H9 (cell line): Measurements from ENCODE around the gene PPP1R12B. TPM values are rescaled to one million over a fixed set of nuclear protein-coding genes. Genes with fewer than 3 reads are reported as not detected.
"Not testable (repeated sequence)": the region's sequence is repeated elsewhere in the genome, so short reads cannot be mapped to it uniquely, and the experiment has no call there.

ENCODE experiments used
- DNase-seq: peaks from one replicate; pipeline ENCODE4 v3.0.0-alpha.2; 2017
- H2AFZ ChIP-seq: one replicate; pipeline ENCODE4 v1.6.1; 2013; ENCODE audit warnings: mild to moderate bottlenecking, low read length, control low read depth, moderate library complexity
- H2AK5ac ChIP-seq: 2 replicates; pipeline ENCODE4 v1.6.1; 2013; ENCODE audit warnings: low read length, control low read depth, mixed read lengths; ENCODE audit not compliant: insufficient read length
- H2BK120ac ChIP-seq: one replicate; pipeline ENCODE4 v1.6.1; 2013; ENCODE audit warnings: low read depth, mild to moderate bottlenecking, low read length, control low read depth, inconsistent platforms; ENCODE audit not compliant: poor library complexity, severe bottlenecking
- H2BK12ac ChIP-seq: 2 replicates; pipeline ENCODE4 v1.6.1; 2013; ENCODE audit warnings: low read length, control low read depth, mixed read lengths, low read depth; ENCODE audit not compliant: insufficient read length
- H2BK15ac ChIP-seq: 2 replicates; pipeline ENCODE4 v1.6.1; 2013; ENCODE audit warnings: low read depth, low read length, control low read depth
- H2BK20ac ChIP-seq: one replicate; pipeline ENCODE4 v1.6.1; 2013; ENCODE audit warnings: low read depth, mild to moderate bottlenecking, low read length, control low read depth, inconsistent platforms; ENCODE audit not compliant: poor library complexity, severe bottlenecking
- H2BK5ac ChIP-seq: 2 replicates; pipeline ENCODE4 v1.6.1; 2013; ENCODE audit warnings: low read length, control low read depth, mixed read lengths; ENCODE audit not compliant: insufficient read length
- H3K14ac ChIP-seq: 2 replicates; pipeline ENCODE4 v1.6.1; 2013; ENCODE audit warnings: low read length, control low read depth; ENCODE audit not compliant: insufficient read depth
- H3K18ac ChIP-seq: 2 replicates; pipeline ENCODE4 v1.6.1; 2013; ENCODE audit warnings: low read depth, mild to moderate bottlenecking, mixed read lengths, low read length, control low read depth; ENCODE audit not compliant: insufficient read length
- H3K23ac ChIP-seq: 2 replicates; pipeline ENCODE4 v1.6.1; 2013; ENCODE audit warnings: low read length, control low read depth, mixed read lengths, low read depth; ENCODE audit not compliant: insufficient read length
- H3K23me2 ChIP-seq: 2 replicates; pipeline ENCODE4 v1.6.1; 2013; ENCODE audit warnings: low read depth, mild to moderate bottlenecking, mixed read lengths, low read length, control low read depth; ENCODE audit not compliant: insufficient read length, poor library complexity, severe bottlenecking
- H3K27ac ChIP-seq: 2 replicates; pipeline ENCODE4 v1.5.1; 2013; ENCODE audit warnings: low read length, control low read depth, mixed read lengths, low read depth; ENCODE audit not compliant: insufficient read length
- H3K27me3 ChIP-seq: 2 replicates; pipeline ENCODE4 v1.6.1; 2013; ENCODE audit warnings: low read length, control low read depth, inconsistent platforms; ENCODE audit not compliant: insufficient read depth
- H3K4ac ChIP-seq: 2 replicates; pipeline ENCODE4 v1.6.1; 2013; ENCODE audit warnings: low read depth, mild to moderate bottlenecking, control low read depth, inconsistent platforms, low read length, moderate library complexity
- H3K4me1 ChIP-seq: 2 replicates; pipeline ENCODE4 v1.6.1; 2013; ENCODE audit warnings: low read length, control low read depth, inconsistent platforms; ENCODE audit not compliant: insufficient read depth
- H3K4me2 ChIP-seq: 2 replicates; pipeline ENCODE4 v1.6.1; 2013; ENCODE audit warnings: low read length, control low read depth, mixed read lengths; ENCODE audit not compliant: insufficient read length, insufficient read depth
- H3K56ac ChIP-seq: 2 replicates; pipeline ENCODE4 v1.6.1; 2013; ENCODE audit warnings: low read depth, mild to moderate bottlenecking, mixed read lengths, low read length, control low read depth; ENCODE audit not compliant: insufficient read length
- H3K79me1 ChIP-seq: 2 replicates; pipeline ENCODE4 v1.6.1; 2013; ENCODE audit warnings: low read depth, mild to moderate bottlenecking, moderate library complexity, low read length, control low read depth, inconsistent platforms; ENCODE audit not compliant: insufficient read depth, poor library complexity, severe bottlenecking
- H3K79me2 ChIP-seq: 2 replicates; pipeline ENCODE4 v1.6.1; 2013; ENCODE audit warnings: low read length, control low read depth, inconsistent platforms; ENCODE audit not compliant: insufficient read depth
- H3K9ac ChIP-seq: 2 replicates; pipeline ENCODE4 v1.6.1; 2013; ENCODE audit warnings: low read length, control low read depth, mixed read lengths; ENCODE audit not compliant: insufficient read length; ENCODE audit errors: extremely low read depth
- H3K9me3 ChIP-seq: one replicate; pipeline ENCODE4 v1.6.1; 2013; ENCODE audit warnings: low read depth, low read length, inconsistent platforms; ENCODE audit not compliant: control insufficient read depth
- H3T11ph ChIP-seq: one replicate; pipeline ENCODE4 v1.6.1; 2013; ENCODE audit warnings: mild to moderate bottlenecking, low read length, control low read depth, inconsistent platforms
- H4K20me1 ChIP-seq: one replicate; pipeline ENCODE4 v1.6.1; 2013; ENCODE audit not compliant: control insufficient read depth, insufficient read length, insufficient read depth
- H4K5ac ChIP-seq: 2 replicates; pipeline ENCODE4 v1.6.1; 2013; ENCODE audit warnings: low read depth, mild to moderate bottlenecking, mixed read lengths, low read length, control low read depth; ENCODE audit not compliant: insufficient read length
- H4K8ac ChIP-seq: replicated peaks from 2 replicates; pipeline ENCODE4 v1.6.1; 2013; ENCODE audit warnings: low read length, control low read depth, mixed read lengths, low read depth; ENCODE audit not compliant: insufficient read length
- H4K91ac ChIP-seq: 2 replicates; pipeline ENCODE4 v1.6.1; 2013; ENCODE audit warnings: low read depth, mild to moderate bottlenecking, moderate library complexity, mixed read lengths, low read length, control low read depth; ENCODE audit not compliant: insufficient read length
- H3K27ac Mint-ChIP-seq, 3 experiments: 2 replicates in 2 of 3; 3 replicates in 1 of 3; pipeline ENCODE4 v1.8.0; 2020 to 2021; ENCODE audit warnings: mixed read lengths in 3 of 3, mild to moderate bottlenecking in 1 of 3, moderate library complexity in 1 of 3
- H3K27me3 Mint-ChIP-seq: 2 replicates; pipeline ENCODE4 v1.8.0; 2021; ENCODE audit warnings: low read depth, mild to moderate bottlenecking, moderate library complexity, mixed read lengths
- H3K36me3 Mint-ChIP-seq, 3 experiments: 2 replicates in 2 of 3; 3 replicates in 1 of 3; pipeline ENCODE4 v1.8.0; 2020 to 2021; ENCODE audit warnings: low read depth in 3 of 3, mixed read lengths in 3 of 3; ENCODE audit not compliant: insufficient read depth in 1 of 3
- H3K4me1 Mint-ChIP-seq, 2 experiments: 2 replicates each; pipeline ENCODE4 v1.8.0; 2020; ENCODE audit warnings: mixed read lengths in 2 of 2
- H3K4me3 Mint-ChIP-seq, 2 experiments: 2 replicates in 1 of 2; 3 replicates in 1 of 2; pipeline ENCODE4 v1.8.0; 2020 to 2021; ENCODE audit warnings: mild to moderate bottlenecking in 2 of 2, mixed read lengths in 2 of 2, moderate library complexity in 1 of 2
- H3K9me3 Mint-ChIP-seq, 2 experiments: 2 replicates in 1 of 2; 3 replicates in 1 of 2; pipeline ENCODE4 v1.8.0; 2020; ENCODE audit warnings: mild to moderate bottlenecking in 2 of 2, mixed read lengths in 2 of 2, moderate library complexity in 1 of 2
- WGBS: extraction: QIAGEN DNeasy Blood & Tissue Kit; methylation state at CpG from one replicate; pipeline ENCODE4 v1.1.7; 2013; ENCODE audit warnings: missing lambda C conversion rate, low lambda C conversion rate, mixed read lengths; ENCODE audit not compliant: insufficient read length; ENCODE audit errors: extremely low coverage; 5-methylcytosine and 5-hydroxymethylcytosine counted together
- total RNA-seq: library from RNA; stranded (reverse); gene quantifications from 2 replicates; pipeline ENCODE4 v1.2.1, GENCODE V29; 2021

PPP1R12B gene
- total RNA-seq, 1 experiment from 2014 or later, result 12.9 TPM

GRCh38 chr1:202480640-202481039, 132.1 kb downstream of the PPP1R12B start:
- H3K27ac Mint-ChIP-seq, H2AK5ac ChIP-seq, H3K9me3 ChIP-seq, H3K23me2 ChIP-seq, H3K27ac ChIP-seq, H3K9me3 Mint-ChIP-seq, H4K5ac ChIP-seq, H3K27me3 ChIP-seq, H3K27me3 Mint-ChIP-seq, H4K8ac ChIP-seq, H2BK12ac ChIP-seq, H3K56ac ChIP-seq, H3K79me2 ChIP-seq, H2AFZ ChIP-seq, H3K23ac ChIP-seq, H2BK20ac ChIP-seq, H3K14ac ChIP-seq, H3K9ac ChIP-seq, H3K18ac ChIP-seq, H3K4me1 ChIP-seq, H3K4ac ChIP-seq, DNase-seq, H2BK15ac ChIP-seq, H3K4me2 ChIP-seq, H3K36me3 Mint-ChIP-seq, H3K4me3 Mint-ChIP-seq, H4K91ac ChIP-seq, H2BK120ac ChIP-seq, H4K20me1 ChIP-seq, H2BK5ac ChIP-seq, H3T11ph ChIP-seq, H3K79me1 ChIP-seq: not testable (repeated sequence)
- peaks cover 21 to 32% of the 10 kb centered on the region in 2 experiments for H3K4me1 Mint-ChIP-seq

GRCh38 chr1:202483362-202483761, 134.9 kb downstream of the PPP1R12B start:
- not testable (repeated sequence) for H2BK20ac ChIP-seq, H4K5ac ChIP-seq, H2BK120ac ChIP-seq, H4K8ac ChIP-seq, H3K4ac ChIP-seq, H2BK12ac ChIP-seq, H3K9ac ChIP-seq, H3K36me3 Mint-ChIP-seq, H3K18ac ChIP-seq, H3K27ac Mint-ChIP-seq, H3K14ac ChIP-seq, H3K4me2 ChIP-seq, H3K23ac ChIP-seq, H3K27ac ChIP-seq, H3K79me1 ChIP-seq, H2AFZ ChIP-seq, H2AK5ac ChIP-seq, H3K27me3 ChIP-seq, H2BK15ac ChIP-seq, H2BK5ac ChIP-seq, H3K23me2 ChIP-seq, H4K20me1 ChIP-seq, H3K4me1 ChIP-seq, H4K91ac ChIP-seq, H3K9me3 ChIP-seq, H3K9me3 Mint-ChIP-seq, H3K4me3 Mint-ChIP-seq, H3K56ac ChIP-seq, H3K79me2 ChIP-seq, H3K27me3 Mint-ChIP-seq, H3T11ph ChIP-seq
- DNase-seq, result peak; percentile 55
- WGBS, result no CpG with 5 or more reads among the region's 2 CpGs
- H3K4me1 Mint-ChIP-seq, result peaks cover 21 to 29% of the 10 kb centered on the region in 2 experiments
